ENCODE measurements around the gene CHN2.

CHN2 gene

GRCh38 chr7:29277436-29278215 lies 83.1 kb downstream of the CHN2 start:
- TF ChIP-seq, protein P1, sequence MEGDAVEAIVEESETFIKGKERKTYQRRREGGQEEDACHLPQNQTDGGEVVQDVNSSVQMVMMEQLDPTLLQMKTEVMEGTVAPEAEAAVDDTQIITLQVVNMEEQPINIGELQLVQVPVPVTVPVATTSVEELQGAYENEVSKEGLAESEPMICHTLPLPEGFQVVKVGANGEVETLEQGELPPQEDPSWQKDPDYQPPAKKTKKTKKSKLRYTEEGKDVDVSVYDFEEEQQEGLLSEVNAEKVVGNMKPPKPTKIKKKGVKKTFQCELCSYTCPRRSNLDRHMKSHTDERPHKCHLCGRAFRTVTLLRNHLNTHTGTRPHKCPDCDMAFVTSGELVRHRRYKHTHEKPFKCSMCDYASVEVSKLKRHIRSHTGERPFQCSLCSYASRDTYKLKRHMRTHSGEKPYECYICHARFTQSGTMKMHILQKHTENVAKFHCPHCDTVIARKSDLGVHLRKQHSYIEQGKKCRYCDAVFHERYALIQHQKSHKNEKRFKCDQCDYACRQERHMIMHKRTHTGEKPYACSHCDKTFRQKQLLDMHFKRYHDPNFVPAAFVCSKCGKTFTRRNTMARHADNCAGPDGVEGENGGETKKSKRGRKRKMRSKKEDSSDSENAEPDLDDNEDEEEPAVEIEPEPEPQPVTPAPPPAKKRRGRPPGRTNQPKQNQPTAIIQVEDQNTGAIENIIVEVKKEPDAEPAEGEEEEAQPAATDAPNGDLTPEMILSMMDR (IDR thresholded peaks at IDR 0.05; ENCODE audit: low read depth, low read length) = no peak
- no peak overlapping the region for H3K4me3 ChIP-seq (ENCODE audit: low read depth, low read length)

- TF ChIP-seq, protein P1 (IDR thresholded peaks at IDR 0.05; ENCODE audit: low read depth, low read length) = no peak
- no peak overlapping the region for H3K4me3 ChIP-seq (ENCODE audit: low read depth, low read length)
These were observed 83.9 kb downstream of the CHN2 start for GRCh38 chr7:29278337-29279069.

GRCh38 chr7:29281782-29282541 lies 87.4 kb downstream of the CHN2 start:
- TF ChIP-seq, protein P1 (IDR thresholded peaks at IDR 0.05; ENCODE audit: low read depth, low read length) = no peak
- H3K4me3 ChIP-seq (ENCODE audit: low read depth, low read length) = no peak overlapping the region

DNA sequence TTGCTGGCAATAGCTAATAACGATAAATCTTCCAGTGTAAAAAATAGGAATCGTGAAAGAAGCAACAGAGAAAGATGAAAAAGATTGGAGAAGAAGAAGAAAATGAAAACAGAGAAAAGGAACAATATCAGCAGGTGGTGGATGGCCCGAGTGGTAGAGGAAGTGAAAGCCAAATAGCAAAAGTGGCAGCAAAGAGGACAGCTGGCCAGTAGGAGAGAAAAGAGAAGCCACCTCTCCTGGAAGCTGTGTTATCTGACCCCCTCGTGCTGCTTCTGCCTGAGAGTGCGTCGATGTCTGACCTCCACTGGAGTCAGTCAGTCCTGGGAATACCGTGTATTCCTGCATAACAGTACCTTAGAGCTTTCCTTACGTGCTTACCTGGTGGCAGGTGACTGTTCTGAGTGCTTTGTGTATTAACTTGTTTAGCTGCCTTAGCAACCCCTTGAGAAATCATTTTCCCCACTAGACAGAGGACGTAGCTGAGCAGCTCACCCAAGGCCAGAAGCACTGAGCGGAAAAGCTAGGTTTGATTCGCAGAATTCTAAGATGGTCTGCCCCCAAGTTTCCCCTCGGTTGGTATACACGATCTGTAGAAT lies 88.3 kb downstream of the CHN2 start:
- TF ChIP-seq, protein P1 (IDR thresholded peaks at IDR 0.05; ENCODE audit: low read depth, low read length) = no peak
- H3K4me3 ChIP-seq (ENCODE audit: low read depth, low read length) = no peak overlapping the region

- no peak overlapping the region for H3K4me3 ChIP-seq (ENCODE audit: low read depth, low read length)
- TF ChIP-seq, protein P1 (IDR thresholded peaks at IDR 0.05; ENCODE audit: low read depth, low read length) = no peak
These were observed 90.3 kb downstream of the CHN2 start for GRCh38 chr7:29284696-29285443.

DNA sequence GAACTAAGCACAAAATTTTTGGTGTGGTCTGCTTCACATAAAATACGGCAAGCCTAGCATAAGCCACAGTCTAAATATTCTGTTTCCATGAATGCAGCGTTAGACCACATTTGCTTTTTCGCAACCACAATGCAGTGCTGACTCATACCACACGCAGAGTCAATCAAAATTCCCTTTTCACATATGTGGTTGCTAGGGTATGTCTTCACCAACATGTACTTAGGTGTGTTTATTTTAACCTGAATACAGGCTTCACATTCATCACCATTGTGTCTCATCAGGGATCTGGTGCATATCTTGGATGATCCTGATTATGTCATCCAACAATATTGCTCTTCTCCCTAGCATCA lies 90.8 kb downstream of the CHN2 start:
- no peak overlapping the region for H3K4me3 ChIP-seq (ENCODE audit: low read depth, low read length)
- TF ChIP-seq, protein P1 (IDR thresholded peaks at IDR 0.05; ENCODE audit: low read depth, low read length) = no peak
